ENCODE measurements around the gene YPEL2. TPM values are rescaled to one million over a fixed set of nuclear protein-coding genes. Genes with fewer than 3 reads are reported as not detected.

YPEL2 gene
- total RNA-seq, 6 experiments from 2014 or later, result 2.9 to 8.8 (median 4.6) TPM

GRCh38 chr17:59361916-59362810, 30.7 kb downstream of the YPEL2 start:
- Mint-ChIP-seq H3K4me1 (ENCODE audit: low read depth) (peaks cover 69% of the 10 kb centered on the region), H3K27me3 (ENCODE audit: insufficient read depth) (no peaks in the 10 kb centered on the region), H3K36me3 (ENCODE audit: low read depth) (no peaks in the 10 kb centered on the region), H3K4me3 (peak overlapping the region; percentile 75), H3K27ac (peak overlapping the region; percentile 94), H3K9me3 (no peaks in the 10 kb centered on the region)
- DNase-seq, result peak; percentile 93
- no peak for TF ChIP-seq CTCF (IDR thresholded peaks at IDR 0.05)

GRCh38 chr17:59362811-59363205, 31.4 kb downstream of the YPEL2 start:
- TF ChIP-seq CTCF (IDR thresholded peaks at IDR 0.05), result no peak
- no peak for DNase-seq
- Mint-ChIP-seq H3K27me3 (ENCODE audit: insufficient read depth) (no peaks in the 10 kb centered on the region), H3K9me3 (no peaks in the 10 kb centered on the region), H3K4me1 (ENCODE audit: low read depth) (peaks cover 69% of the 10 kb centered on the region), H3K4me3 (peak overlapping the region; percentile 75), H3K36me3 (ENCODE audit: low read depth) (no peaks in the 10 kb centered on the region), H3K27ac (peak overlapping the region; percentile 94)

GRCh38 chr17:59365383-59365981, 34.0 kb downstream of the YPEL2 start:
- DNase-seq, result no peak
- no peak overlapping the region for H3K27ac Mint-ChIP-seq
- no peak for TF ChIP-seq CTCF (IDR thresholded peaks at IDR 0.05)

GRCh38 chr17:59366040-59366757, 34.7 kb downstream of the YPEL2 start:
- H3K27me3 Mint-ChIP-seq (ENCODE audit: insufficient read depth), result no peaks in the 10 kb centered on the region
- H3K9me3 Mint-ChIP-seq, result no peaks in the 10 kb centered on the region
- peaks cover 67% of the 10 kb centered on the region for H3K4me1 Mint-ChIP-seq (ENCODE audit: low read depth)
- H3K27ac Mint-ChIP-seq, result no peak overlapping the region; the same call in 1 of the 2 replicates
- TF ChIP-seq CTCF (IDR thresholded peaks at IDR 0.05), result no peak
- H3K4me3 Mint-ChIP-seq, result no peak overlapping the region
- no peak for DNase-seq
- 0 out of 2 replicates have a peak, but pooled peaks cover 4% of the 10 kb centered on the region for H3K36me3 Mint-ChIP-seq (ENCODE audit: low read depth)

More at GRCh38 chr17:59365383-59365981, 34.0 kb downstream of the YPEL2 start:
- Mint-ChIP-seq H3K4me1 (ENCODE audit: low read depth) (peaks cover 67% of the 10 kb centered on the region), H3K36me3 (ENCODE audit: low read depth) (0 out of 2 replicates have a peak, but pooled peaks cover 4% of the 10 kb centered on the region), H3K9me3 (no peaks in the 10 kb centered on the region), H3K27me3 (ENCODE audit: insufficient read depth) (no peaks in the 10 kb centered on the region), H3K4me3 (no peak overlapping the region)

Data from HFFc6 (cell line).